Cerebellar cortex (tissue), 1 donor: ENCODE results near the gene SHLD3.
"Not testable (repeated sequence)": the region's sequence is repeated elsewhere in the genome, so short reads cannot be mapped to it uniquely, and the experiment has no call there.

ENCODE experiments used
- DNase-seq: peaks from one replicate; pipeline ENCODE4 v3.0.0-alpha.2; 2015; ENCODE audit warnings: low spot score

The SHLD3 gene

DNA sequence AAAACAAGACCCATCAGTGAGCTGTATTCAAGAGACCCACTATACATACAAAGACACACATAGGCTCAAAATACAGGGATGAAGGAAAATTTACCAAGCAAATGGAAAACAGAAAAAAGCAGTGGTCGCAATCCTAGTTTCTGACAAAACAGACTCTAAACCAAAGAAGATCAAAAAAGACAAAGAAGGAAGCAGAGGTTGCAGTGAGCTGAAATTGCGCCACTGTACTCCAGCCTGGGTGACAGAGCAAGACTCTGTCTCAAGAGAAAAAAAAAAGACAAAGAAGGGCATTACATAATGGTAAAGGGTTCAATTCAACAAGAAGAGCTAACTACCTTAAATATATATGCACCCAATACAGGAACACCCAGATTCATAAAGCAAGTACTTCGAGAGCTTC lies 51.2 kb downstream of the SHLD3 start:
- not testable (repeated sequence) for DNase-seq
